Gastrocnemius medialis (tissue), 4 donors: ENCODE data around the gene CALR. TPM values are rescaled to one million over a fixed set of nuclear protein-coding genes. Genes with fewer than 3 reads are reported as not detected.

Experiments used
- ATAC-seq, 2 donors: fragments of 150-250 bp; one replicate each; pipeline ENCODE4 v1.9.1; 2016
- DNase-seq, 2 donors: peaks; one replicate each; pipeline ENCODE4 v3.0.0-alpha.2; 2019
- H3K27ac ChIP-seq, 4 donors: fragments of 200-600 bp; sonication (generic); 1 replicate in 1 of 4; 2 replicates in 3 of 4; pipeline ENCODE4 v1.5.1; 2016 to 2018; ENCODE audit warnings: mild to moderate bottlenecking in 2 of 4, moderate library complexity in 1 of 4
- H3K27me3 ChIP-seq, 3 donors: fragments of 200-600 bp; sonication (generic) in 2 of 3; 1 replicate in 1 of 3; 2 replicates in 2 of 3; pipeline versions ENCODE4 v1.5.1 to v1.6.0; 2016 to 2019; ENCODE audit warnings: mild to moderate bottlenecking in 1 of 3, moderate library complexity in 1 of 3
- H3K36me3 ChIP-seq, 2 donors: fragments of 200-600 bp; sonication (generic) in 1 of 2; one replicate each; pipeline ENCODE4 v1.5.1; 2017 to 2018
- H3K4me1 ChIP-seq, 2 donors: fragments of 200-600 bp; sonication (generic) in 1 of 2; one replicate each; pipeline ENCODE4 v1.5.1; 2016 to 2017; ENCODE audit warnings: mild to moderate bottlenecking in 2 of 2
- H3K4me3 ChIP-seq, 4 donors: fragments of 200-600 bp; sonication (generic) in 3 of 4; 1 replicate in 1 of 4; 2 replicates in 3 of 4; pipeline ENCODE4 v1.5.1; 2016 to 2019; ENCODE audit warnings: mild to moderate bottlenecking in 2 of 4
- H3K9me3 ChIP-seq, 3 donors: fragments of 200-600 bp; sonication (generic) in 2 of 3; 1 replicate in 1 of 3; 2 replicates in 2 of 3; pipeline ENCODE4 v1.5.1; 2016 to 2019
- in situ Hi-C, 4 donors: fragments of 200-750 bp; cut with MboI; loops; one replicate each; pipeline versions ENCODE4 v1.15.0 to v1.8.0; 2017; ENCODE audit warnings: low sequenced_read_pairs in 4 of 4
- intact Hi-C: fragments of 100-400 bp; cut with DNase I; formaldehyde crosslinking; loops from one replicate; pipeline ENCODE4 v1.15.1; 2023; ENCODE audit warnings: low total_unique reads
- microRNA-seq, 2 donors: library from miRNA; unstranded; fragments of <30 nt; microRNA quantifications; one replicate each; pipeline ENCODE4, GENCODE V29; 2016; ENCODE audit warnings: borderline replicate concordance in 2 of 2
- total RNA-seq, 4 donors: library from RNA; depleted of rRNA; stranded (reverse); fragments of >200 nt; gene quantifications; one replicate each; pipeline versions ENCODE4 v1.1.0 to v1.2.3, GENCODE V29; 2016
- TF ChIP-seq, protein P1 (sequence below), 5 experiments: fragments of 450-650 bp in 3 of 5; fragments of 200-600 bp in 2 of 5; sonication (generic) in 2 of 5; IDR thresholded peaks in 4 of 5; conservative IDR thresholded peaks in 1 of 5; 1 replicate in 4 of 5; 2 replicates in 1 of 5; pipeline ENCODE4 v1.5.1; 2016 to 2019; ENCODE audit warnings: antibody characterized with exemption in 5 of 5, mild to moderate bottlenecking in 3 of 5, moderate library complexity in 3 of 5

The CALR gene
- total RNA-seq, 4 donors from 2014 or later = 110 to 195 (median 135) TPM

DNA sequence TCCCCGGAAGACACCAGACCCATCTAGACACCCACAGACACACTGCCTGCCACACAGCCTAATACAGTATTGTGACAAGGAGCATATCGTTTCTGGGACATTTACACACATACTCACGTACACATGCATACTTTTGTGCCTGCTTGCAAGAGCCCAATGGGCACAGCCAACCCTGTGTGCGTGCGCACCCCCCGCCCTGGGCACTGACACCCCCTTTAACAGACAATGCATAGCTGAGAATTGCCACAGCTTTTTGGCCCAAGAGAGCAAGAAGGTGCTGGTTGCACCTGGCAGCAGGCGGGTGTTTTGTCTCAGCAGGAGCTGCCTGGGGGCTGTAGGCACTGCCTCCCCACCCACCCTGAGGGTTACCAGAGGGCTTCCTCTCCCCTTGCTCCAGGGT lies 55.2 kb downstream of the CALR start:
- intact Hi-C loops = no loop called here
- in situ Hi-C loops = no loop called here
- H3K27ac ChIP-seq = peak overlapping the region; percentile 73 to 96 (median 82)

More for the DNA sequence above, 55.2 kb downstream of the CALR start:
- Histone ChIP-seq H3K27me3 (no peaks in the 10 kb centered on the region), H3K4me1 (peaks cover 19 to 21% of the 10 kb centered on the region in 2 donors), H3K36me3 (no peaks in the 10 kb centered on the region), H3K9me3 (no peaks in the 10 kb centered on the region), H3K4me3 (no peak overlapping the region)
- TF ChIP-seq, protein P1, sequence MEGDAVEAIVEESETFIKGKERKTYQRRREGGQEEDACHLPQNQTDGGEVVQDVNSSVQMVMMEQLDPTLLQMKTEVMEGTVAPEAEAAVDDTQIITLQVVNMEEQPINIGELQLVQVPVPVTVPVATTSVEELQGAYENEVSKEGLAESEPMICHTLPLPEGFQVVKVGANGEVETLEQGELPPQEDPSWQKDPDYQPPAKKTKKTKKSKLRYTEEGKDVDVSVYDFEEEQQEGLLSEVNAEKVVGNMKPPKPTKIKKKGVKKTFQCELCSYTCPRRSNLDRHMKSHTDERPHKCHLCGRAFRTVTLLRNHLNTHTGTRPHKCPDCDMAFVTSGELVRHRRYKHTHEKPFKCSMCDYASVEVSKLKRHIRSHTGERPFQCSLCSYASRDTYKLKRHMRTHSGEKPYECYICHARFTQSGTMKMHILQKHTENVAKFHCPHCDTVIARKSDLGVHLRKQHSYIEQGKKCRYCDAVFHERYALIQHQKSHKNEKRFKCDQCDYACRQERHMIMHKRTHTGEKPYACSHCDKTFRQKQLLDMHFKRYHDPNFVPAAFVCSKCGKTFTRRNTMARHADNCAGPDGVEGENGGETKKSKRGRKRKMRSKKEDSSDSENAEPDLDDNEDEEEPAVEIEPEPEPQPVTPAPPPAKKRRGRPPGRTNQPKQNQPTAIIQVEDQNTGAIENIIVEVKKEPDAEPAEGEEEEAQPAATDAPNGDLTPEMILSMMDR (IDR thresholded peaks at IDR 0.05 in 4 of 5, conservative IDR thresholded peaks at IDR 0.05 in 1 of 5) = no peak
- DNase-seq = no peak
- ATAC-seq = no peak

Small RNA genes within 50 kb of the gene (microRNA-seq; reads per million reads assigned to microRNA genes)
- gene MIR5695 (0 reads per million in 2 donors), gene MIR6515 (0.85 to 1.2 reads per million in 2 donors)

Other genes with a start within 250 kb of the CALR start
- gene FBXW9, start 242.0 kb upstream of the CALR start, total RNA-seq = 1 to 10 TPM; 2.5 to 5.8 (median 3.3) TPM
- 10 to 100 TPM; 32.1 to 49.9 (median 42.0) TPM for gene TNPO2, start 214.7 kb upstream of the CALR start, total RNA-seq
- gene TRIR, start 203.9 kb upstream of the CALR start, total RNA-seq = 100 to 1,000 TPM; 260 to 354 (median 297) TPM
- gene GET3, start 201.1 kb upstream of the CALR start, total RNA-seq = 10 to 100 TPM; 52.6 to 85.1 (median 70.5) TPM
- gene BEST2, start 186.8 kb upstream of the CALR start, total RNA-seq = under 1 TPM in 1 of 4 donors, not detected in 3; 0.63 TPM
- gene HOOK2, start 163.1 kb upstream of the CALR start, total RNA-seq = 10 to 100 TPM; 12.3 to 23.4 (median 17.6) TPM
- gene JUNB, start 147.1 kb upstream of the CALR start, total RNA-seq = 100 to 1,000 TPM in 2 of 4 donors, 10 to 100 TPM in 2; 59.0 to 200 (median 128) TPM
- 100 to 1,000 TPM; 357 to 551 (median 406) TPM for gene PRDX2, start 136.8 kb upstream of the CALR start, total RNA-seq
- gene THSD8, start 136.5 kb upstream of the CALR start, total RNA-seq = not detected
- gene RNASEH2A, start 132.0 kb upstream of the CALR start, total RNA-seq = 1 to 10 TPM; 1.0 to 3.9 (median 2.4) TPM
- gene RTBDN, start 104.0 kb upstream of the CALR start, total RNA-seq = not detected
- gene MAST1, start 100.1 kb upstream of the CALR start, total RNA-seq = not detected
- 10 to 100 TPM; 11.9 to 44.3 (median 15.4) TPM for gene DNASE2, start 57.2 kb upstream of the CALR start, total RNA-seq
- gene KLF1, start 51.4 kb upstream of the CALR start, total RNA-seq = not detected
- gene GCDH, start 47.4 kb upstream of the CALR start, total RNA-seq = 10 to 100 TPM; 35.6 to 83.8 (median 54.1) TPM
- not detected for gene SYCE2, start 19.3 kb upstream of the CALR start, total RNA-seq
- 10 to 100 TPM; 40.7 to 68.8 (median 62.3) TPM for gene FARSA, start 4.9 kb upstream of the CALR start, total RNA-seq
- gene RAD23A, start 7.3 kb downstream of the CALR start, total RNA-seq = 100 to 1,000 TPM; 618 to 949 (median 780) TPM
- 10 to 100 TPM; 50.7 to 71.0 (median 61.4) TPM for gene GADD45GIP1, start 18.6 kb downstream of the CALR start, total RNA-seq
- gene DAND5, start 31.0 kb downstream of the CALR start, total RNA-seq = not detected
- gene NFIX, start 56.9 kb downstream of the CALR start, total RNA-seq = 100 to 1,000 TPM in 2 of 4 donors, 10 to 100 TPM in 2; 31.9 to 128 (median 105) TPM
- gene LYL1, start 164.2 kb downstream of the CALR start, total RNA-seq = 1 to 10 TPM; 2.6 to 5.0 (median 3.1) TPM
- 10 to 100 TPM; 31.7 to 47.9 (median 45.0) TPM for gene TRMT1, start 178.1 kb downstream of the CALR start, total RNA-seq
- gene NACC1, start 179.7 kb downstream of the CALR start, total RNA-seq = 10 to 100 TPM; 36.3 to 81.3 (median 49.4) TPM
- gene STX10, start 211.8 kb downstream of the CALR start, total RNA-seq = 10 to 100 TPM; 16.5 to 40.7 (median 33.4) TPM
- gene IER2, start 211.8 kb downstream of the CALR start, total RNA-seq = 10 to 100 TPM; 15.4 to 19.1 (median 16.7) TPM